HepG2 (cell line): ENCODE results near the gene DCD.

Source experiments
- CTCF ChIP-seq: sonication (generic); formaldehyde crosslinking; IDR thresholded peaks from 2 replicates; pipeline ENCODE4 v1.5.0; 2020; ENCODE audit warnings: mild to moderate bottlenecking, missing genetic modification reagents, moderate library complexity
- ELF1 ChIP-seq: sonication (generic); formaldehyde crosslinking; IDR thresholded peaks from 2 replicates; pipeline ENCODE4 v1.4.0; 2020; ENCODE audit warnings: missing genetic modification reagents
- ETS1 ChIP-seq: sonication (generic); formaldehyde crosslinking; IDR thresholded peaks from 2 replicates; pipeline ENCODE4 v1.4.0; 2020; ENCODE audit warnings: missing genetic modification reagents
- FOSL1 ChIP-seq: sonication (generic); formaldehyde crosslinking; IDR thresholded peaks from 2 replicates; pipeline ENCODE4 v1.9.0; 2021; ENCODE audit warnings: missing genetic modification reagents, borderline replicate concordance
- GABPA ChIP-seq, 2 experiments: IDR thresholded peaks; 2 replicates each; pipeline ENCODE4 v1.6.1; 2011 to 2016; ENCODE audit warnings: low read depth in 2 of 2, low read length in 1 of 2, missing biosample characterization in 1 of 2, missing genetic modification characterization in 1 of 2
- PHF8 ChIP-seq: sonication (generic); formaldehyde crosslinking; IDR thresholded peaks from 2 replicates; pipeline ENCODE4 v1.5.0; 2020; ENCODE audit warnings: missing genetic modification reagents
- POLR2AphosphoS5 ChIP-seq: IDR thresholded peaks from 2 replicates; pipeline ENCODE4 v1.6.1; 2012; ENCODE audit warnings: low read depth, low read length
- USF2 ChIP-seq, 2 experiments: sonication (generic) in 1 of 2; formaldehyde crosslinking in 1 of 2; IDR thresholded peaks; 2 replicates each; pipeline versions ENCODE4 v1.5.1 to v1.6.1; 2011 to 2020; ENCODE audit warnings: borderline replicate concordance in 1 of 2, low read depth in 1 of 2, low read length in 1 of 2, mild to moderate bottlenecking in 1 of 2, missing genetic modification reagents in 1 of 2, moderate library complexity in 1 of 2
- ZNF773 ChIP-seq: sonication (generic); formaldehyde crosslinking; IDR thresholded peaks from 2 replicates; pipeline ENCODE4 v1.4.0; 2020; ENCODE audit warnings: missing genetic modification reagents, borderline replicate concordance

- TF ChIP-seq POLR2AphosphoS5 = no peak
- no peak for TF ChIP-seq ELF1 (CRISPR knock-in tag)
- no peak for TF ChIP-seq USF2 (IDR thresholded peaks at IDR 0.05; ENCODE audit: low read depth, low read length)
- no peak for TF ChIP-seq USF2 (CRISPR knock-in tag; IDR thresholded peaks at IDR 0.05; ENCODE audit: borderline replicate concordance)
- TF ChIP-seq PHF8 (CRISPR knock-in tag) = no peak
- no peak for TF ChIP-seq GABPA (IDR thresholded peaks at IDR 0.05; ENCODE audit: low read depth, low read length)
- no peak for TF ChIP-seq GABPA (CRISPR knock-in tag; IDR thresholded peaks at IDR 0.05; ENCODE audit: low read depth)
- no peak for TF ChIP-seq ZNF773
- TF ChIP-seq FOSL1 = no peak
- no peak for TF ChIP-seq ETS1 (CRISPR knock-in tag)
- TF ChIP-seq CTCF = no peak
Observed at GRCh38 chr12:54624315-54625279, 23.6 kb downstream of the DCD start.
